Measurements from ENCODE around the gene ARFGEF2.

ARFGEF2 gene

DNA sequence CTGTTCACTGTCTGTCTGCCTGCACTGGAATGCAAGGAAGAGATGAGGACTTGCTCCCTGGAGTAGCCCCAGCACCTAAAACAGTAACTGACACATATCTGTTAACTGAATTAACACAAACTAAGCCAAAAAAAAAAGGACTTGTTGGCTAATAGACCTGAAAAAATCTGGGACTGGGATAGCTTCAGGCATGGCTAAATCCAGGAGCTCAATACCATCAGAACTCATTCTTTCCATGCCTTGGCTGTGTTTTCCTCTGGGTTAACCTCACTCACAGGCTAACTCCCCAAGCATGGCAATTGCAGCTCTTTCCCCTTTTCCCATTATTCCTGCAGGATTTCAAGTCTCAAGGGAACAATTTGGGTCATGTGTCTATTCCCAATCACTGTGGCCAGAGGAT, 21.6 kb upstream of the ARFGEF2 start:
- no peak for DNase-seq

DNA sequence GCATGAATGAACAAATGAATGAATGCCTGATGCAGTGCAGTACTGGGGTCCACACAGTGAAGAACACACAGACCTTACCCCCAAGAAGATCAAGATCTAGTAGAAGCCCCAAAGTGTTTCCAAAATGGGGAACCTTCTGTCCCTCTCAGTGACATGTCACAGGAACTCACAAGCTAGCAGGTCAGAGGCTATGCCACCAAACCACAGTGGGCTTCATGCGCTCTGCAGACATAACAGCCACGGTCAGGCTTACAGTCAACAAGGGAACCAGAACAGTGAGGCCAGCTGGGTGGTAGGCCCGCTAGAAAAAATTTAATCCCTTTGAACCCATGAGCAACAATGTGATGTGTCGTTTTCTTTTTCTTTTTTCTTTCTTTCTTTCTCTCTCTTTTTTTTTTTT, 20.2 kb upstream of the ARFGEF2 start:
- DNase-seq: peak; percentile 21 to 23

DNA sequence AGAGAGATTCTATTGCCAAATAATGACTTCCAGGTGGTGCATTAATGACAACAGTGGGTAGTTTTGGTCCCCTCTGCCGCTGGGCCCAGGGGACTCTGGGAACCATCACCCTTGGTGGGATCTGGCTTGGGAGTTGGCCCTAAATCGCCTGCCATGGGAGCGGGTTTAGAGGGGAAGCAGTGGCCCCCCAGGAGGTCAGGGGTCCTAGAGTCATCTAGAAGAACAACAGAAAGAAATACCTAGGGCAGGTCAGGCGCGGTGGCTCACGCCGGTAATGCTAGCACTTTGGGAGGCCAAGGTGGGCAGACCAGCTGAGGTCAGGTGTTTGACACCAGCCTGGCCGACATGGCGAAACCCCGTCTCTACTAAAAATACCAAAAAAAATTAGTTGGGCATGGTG, 17.8 kb upstream of the ARFGEF2 start:
- DNase-seq: no peak

DNA sequence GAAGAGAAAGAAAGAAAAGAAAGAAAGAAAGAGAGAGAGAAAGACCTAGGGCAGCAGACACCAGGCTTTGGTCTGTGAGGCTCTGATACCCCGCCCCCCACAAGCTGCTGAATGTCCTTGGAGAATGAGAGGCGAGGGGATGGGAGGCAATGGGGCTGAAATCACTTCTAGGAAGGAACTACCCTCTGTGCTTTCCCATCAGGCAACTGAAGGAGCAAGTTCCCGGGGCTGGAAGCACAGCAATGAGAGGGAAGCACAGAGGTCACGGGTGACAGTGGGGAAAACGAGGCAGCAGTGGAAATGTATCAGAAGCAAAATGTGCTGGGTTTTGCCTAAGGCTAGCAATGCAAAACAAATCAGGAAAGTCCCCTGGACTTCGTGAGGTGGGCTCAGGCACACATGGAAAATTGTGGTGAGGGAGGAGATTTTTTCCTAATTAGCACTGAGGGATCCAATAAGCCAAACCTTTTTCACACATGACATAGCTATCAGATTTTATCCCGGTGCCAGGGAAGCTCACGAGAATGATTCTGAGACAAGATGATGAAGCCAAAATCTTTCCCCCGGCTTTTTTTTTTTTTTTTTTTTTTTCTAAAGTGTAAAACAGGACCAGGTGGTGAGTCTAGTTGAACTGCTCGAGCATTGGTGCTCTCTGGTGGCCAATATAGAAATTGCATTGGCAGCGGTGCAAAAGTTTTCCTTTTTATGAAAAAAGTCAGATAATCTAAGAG, 16.8 kb upstream of the ARFGEF2 start:
- peak; percentile 61 to 78 for DNase-seq

DNA sequence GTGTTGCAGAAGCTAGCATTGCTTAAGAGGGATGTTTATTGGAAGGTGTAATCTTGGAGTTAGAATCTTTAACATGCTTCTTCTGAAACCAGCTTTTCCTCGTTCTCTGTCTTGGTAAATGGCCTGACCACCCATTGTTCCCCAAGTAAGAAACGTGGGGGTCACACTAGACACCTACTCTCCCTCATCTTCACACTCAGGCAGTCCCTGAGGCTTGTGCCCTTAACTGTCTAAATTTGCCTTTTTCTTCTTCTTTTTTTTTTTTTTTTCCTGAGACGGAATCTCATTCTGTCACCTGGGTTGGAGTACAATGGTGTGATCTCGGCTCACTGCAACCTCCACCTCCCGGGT, 16.2 kb upstream of the ARFGEF2 start:
- no peak for DNase-seq

DNA sequence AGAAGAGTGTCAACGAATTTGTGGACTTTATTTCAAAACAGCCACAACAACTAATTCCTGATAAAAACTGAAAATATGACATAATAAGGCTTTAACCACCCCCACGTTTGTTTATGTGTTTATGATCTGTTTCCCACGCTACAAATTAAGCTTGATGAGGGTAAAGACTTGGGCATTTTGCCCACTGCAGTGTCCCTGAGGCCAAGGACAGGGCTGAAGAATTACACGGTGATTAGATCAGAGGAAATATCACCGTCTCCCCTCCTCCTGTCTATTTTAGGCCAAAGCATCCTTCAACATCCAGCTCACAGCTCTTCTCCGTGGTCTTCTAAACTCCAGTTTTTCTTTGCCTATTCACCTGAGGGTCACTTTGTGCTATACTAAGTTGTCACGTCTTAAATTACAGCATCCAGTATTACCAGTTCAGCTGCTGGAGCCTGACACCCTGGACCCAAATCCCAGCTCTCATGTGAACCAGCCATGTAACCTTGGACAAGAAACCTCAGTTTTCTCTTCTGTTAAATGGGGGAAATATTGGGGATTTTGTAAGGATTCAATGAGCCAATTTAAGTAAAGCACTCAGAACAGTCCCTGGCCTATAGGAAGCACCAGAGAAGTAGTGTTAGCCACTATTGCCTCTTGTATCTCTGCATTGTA, 15.2 kb upstream of the ARFGEF2 start:
- no peak for DNase-seq

DNA sequence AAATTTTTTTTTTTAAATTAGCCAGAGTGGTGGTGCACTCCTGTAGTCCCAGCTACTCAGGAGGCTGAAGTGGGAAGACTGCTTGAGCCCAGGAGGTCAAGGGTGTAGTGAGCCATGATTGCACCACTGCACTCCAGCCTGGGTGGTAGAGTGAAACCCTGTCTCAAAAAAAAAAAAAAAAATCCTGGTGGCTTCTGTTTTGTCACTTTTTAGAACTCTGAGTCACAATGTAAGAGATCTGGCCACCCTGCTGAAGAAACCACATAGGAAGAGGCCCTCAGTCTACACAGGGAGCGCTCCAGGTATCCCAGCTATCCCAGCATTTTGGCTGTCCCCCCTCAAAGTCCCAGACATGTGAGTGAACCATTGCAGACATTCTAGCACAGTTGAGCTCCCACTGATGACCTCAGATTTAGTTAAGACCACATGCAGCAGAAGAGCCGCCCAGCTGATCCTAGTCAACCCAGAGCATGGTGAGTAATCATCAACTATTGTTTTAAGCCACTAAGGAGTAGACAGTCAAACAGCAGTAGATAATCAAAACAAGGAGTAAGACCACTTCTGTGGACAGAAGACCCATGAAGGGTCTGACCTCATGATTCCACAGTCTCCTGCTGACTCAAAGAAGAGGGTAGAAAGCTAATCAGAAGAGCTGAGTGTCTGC, 12.7 kb upstream of the ARFGEF2 start:
- DNase-seq: peak in 1 of 2 experiments; percentile 19

DNA sequence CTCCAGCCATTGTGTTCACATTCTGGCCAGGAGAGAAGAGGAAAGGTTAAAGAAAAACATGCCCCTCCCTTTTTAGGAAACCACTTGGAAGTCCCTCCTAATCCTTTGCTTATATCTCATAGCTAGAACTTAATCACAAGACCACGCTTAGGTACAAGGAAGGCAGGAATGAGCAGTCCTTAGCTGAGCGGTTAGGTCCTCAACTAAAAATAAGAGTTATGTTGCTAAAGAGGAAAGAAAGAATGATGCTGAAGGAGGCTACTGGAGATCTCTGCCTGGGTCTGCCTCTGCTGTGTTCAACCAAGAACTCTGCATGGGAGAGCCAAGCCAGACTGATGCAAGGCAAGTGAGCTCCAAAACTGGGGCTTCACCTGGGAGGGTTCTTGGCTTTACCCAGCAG, 11.6 kb upstream of the ARFGEF2 start:
- DNase-seq: no peak

DNA sequence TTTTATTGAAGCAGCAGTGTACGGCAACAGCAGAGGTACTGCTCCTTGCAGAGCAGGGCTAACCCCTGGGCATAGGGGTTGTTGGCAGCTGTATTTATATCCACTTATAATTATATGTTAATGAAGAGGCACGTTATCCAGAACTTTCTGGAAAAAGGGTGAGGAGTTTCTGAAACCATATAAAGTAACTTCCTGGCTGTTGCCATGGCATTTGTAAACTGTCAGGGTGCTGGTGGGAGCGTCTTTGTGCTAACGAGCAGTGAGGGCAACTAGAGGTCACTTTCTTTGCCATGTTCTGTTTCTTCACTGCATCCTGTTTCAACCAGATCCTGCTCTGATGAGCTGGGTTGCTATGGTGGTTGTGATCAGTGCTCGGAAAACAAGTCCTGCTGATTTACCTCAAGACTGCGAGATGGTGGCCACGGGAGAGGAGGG, 11.1 kb upstream of the ARFGEF2 start:
- no peak for DNase-seq

DNA sequence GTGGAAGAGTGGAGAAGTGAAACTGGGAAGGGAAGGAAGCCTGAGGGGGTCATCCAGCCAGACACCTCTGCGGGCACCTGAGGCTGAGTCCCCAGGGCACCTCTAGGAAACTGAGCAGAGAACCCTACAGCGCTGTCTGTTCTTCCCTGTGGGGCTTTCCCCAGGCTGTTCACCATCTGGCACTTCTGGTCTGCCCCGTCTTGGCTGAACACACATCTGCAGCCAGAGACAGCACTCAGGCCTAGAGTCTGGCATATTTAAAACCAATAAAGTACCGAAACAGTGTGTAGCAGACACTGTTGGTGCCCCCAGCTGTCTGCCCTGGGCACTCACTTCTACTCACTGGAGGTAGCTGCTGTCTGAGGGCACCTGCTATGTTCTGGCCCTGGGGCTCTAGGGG, 9.4 kb upstream of the ARFGEF2 start:
- no peak for DNase-seq

DNA sequence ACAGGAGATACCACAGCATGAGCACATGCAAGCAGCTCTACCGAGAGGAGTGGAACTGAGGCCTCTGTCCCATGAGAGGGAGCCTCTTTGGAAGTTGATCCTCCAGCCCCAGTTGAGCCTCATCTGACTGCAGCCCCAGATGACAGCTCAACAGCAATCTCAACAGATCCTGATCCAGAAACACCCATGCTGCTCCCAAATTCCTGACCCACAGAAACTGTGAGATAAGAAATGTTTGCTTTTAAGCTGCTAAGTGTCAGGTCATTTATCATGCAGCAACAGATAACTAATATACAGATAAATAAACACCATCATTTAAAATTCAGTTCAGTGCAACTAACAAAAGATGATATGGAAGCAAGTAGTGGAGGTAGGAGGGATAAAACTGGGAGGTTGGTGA, 4.8 kb upstream of the ARFGEF2 start:
- DNase-seq: no peak

DNA sequence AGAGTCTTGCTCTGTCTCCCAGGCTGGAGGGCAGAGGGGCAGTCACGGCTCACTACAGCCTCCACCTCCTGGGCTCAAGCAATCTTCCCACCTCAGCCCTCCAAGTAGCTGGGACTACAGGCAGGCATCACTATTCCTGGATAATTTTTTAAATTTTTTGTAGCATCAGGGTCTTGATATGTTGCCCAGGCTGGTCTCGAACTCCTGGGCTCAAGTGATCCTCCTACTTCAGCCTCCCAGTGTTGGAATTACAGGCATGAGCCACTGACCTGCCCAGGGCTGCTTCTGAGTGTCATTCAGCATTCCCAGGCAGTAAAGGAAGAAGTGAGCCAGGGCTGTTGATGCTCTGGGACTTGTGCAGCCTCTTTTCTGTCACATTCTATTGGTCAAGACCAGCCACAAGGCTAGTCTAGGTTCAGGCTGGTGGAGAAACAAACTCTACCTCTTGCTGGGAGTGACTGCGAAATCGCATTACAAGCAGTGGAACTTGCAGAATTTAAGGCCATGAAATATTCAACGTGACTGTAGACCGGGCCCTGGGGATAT, 2.1 kb upstream of the ARFGEF2 start:
- DNase-seq: no peak

DNA sequence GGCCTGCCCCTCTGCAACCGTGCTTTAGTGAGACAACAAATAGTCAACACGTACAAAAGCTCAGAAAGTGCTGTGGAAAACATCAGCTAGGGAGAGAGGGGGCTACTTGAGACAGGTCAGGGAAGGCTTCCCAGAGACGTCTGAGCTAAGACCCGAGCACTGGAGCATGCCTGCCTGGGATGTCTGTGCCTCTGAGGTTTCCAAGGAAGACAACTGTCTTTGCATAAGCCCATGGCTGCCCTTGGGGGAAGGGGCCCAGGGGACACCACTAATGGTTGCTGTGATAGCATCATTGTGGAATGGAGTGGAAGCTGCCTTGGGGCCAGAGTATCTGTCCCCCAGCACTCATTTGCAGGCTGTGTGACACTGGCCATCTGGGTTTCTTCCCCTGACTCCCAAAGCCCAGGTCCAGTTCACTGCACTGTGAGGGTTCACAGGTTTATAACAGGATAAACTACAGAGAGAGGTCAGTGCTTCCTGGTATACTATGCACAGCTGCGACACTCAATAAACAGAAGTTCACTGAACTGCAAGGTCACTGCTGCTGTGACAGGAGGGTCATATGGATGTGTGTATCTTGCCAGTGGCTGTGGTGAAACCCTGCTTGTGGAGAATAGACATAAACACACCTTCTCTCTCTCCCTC, 1.5 kb upstream of the ARFGEF2 start:
- peak; percentile 42 to 59 for DNase-seq

DNA sequence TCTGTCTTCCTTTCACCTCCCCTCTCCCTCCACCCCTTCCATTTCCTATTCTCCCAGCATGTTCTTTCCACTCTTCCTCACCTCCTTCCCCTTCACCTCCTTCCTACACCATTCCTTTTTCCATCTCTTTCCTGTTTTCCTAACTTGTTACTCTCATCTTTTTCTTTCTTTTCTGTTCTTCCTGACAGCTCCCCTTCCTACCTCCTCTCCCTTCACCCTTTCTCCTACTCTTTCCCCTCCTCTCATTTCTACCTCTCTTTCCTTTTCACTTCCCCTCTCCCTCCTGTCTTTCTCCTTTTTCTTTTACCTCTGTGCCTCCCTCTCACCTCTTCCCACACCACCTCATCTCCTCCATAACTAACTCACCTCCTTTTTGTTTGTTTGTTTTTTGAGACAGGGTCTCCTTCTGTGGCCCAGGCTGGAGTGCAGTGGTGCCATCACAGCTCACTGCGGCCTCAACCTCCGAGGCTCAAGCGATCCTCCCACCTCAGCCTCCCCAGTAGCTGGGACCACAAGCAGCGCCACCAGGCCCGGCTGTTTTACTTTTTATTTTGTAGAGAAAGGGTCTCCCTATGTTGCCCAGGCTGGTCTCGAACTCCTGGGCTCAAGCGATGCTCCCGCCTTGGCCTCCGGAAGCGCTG, 864 bp upstream of the ARFGEF2 start:
- DNase-seq: no peak

DNA sequence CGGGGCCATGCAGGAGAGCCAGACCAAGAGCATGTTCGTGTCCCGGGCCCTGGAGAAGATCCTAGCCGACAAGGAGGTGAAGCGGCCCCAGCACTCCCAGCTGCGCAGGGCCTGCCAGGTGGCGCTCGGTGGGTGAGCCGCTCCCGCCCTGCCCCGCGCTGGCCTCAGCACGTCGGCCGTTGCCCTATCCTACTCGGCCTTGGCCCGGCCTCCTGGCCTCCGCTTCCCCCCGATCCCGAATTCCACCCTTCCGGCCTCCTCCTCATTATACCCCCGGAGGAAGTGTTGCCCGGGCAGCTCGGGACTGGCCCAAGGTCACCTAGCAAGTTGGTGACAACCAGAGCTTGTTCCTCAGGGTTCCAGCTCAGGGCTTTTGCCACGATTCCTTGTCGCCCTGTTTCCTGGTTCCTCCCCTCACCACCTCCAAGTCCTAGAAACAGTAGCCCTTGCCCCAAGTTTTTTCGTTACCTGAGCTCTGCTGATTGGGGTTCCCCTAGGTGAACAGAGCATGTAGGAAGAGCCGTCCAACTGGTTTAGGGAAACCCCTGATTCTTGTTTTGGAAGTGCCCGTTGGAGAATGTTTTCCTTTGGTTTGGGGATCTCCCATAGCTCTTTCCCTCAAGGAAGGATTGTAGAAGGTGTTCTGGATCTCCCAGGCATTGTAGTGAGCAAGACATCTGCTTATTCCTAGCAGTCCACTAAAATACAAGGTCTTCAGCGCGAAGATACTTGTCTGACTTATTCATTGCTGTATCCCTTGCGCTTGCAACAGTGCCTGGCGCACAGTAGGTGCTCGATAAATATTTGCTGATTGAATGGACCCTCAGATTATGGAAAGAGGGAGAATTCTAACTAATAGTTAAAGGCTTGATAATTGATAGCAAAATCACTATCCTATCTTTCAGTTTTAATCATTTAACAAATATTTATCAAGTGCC, 641 bp downstream of the ARFGEF2 start:
- DNase-seq: peak in 1 of 2 experiments; percentile 42

DNA sequence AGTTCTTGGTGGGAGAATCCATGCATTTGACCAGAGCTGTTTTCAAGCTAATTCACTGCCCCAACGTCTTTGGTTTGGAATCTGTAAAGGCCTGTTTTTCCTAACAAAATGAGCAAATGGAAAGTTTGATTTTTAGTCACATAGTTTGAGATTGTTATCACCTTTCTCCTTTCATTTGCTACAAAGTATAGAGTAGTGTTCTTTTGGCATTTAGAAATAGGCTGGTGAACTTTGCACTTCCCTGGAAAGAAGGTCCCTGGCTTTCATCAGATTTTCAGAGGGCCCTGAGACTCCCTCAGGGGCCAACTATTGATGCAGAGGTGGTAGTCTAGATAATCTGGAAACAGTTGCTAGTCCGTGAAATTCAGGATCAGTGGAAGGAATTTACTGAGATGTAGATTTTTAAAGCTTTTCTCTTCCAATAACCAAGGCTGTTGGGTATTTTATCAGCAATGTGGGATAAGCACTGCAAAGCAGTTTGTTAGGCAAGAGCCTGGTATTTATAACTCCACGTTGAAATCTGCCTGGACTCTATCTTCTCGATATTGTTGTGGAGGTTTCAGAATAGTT, 1.7 kb downstream of the ARFGEF2 start:
- no peak for DNase-seq

DNA sequence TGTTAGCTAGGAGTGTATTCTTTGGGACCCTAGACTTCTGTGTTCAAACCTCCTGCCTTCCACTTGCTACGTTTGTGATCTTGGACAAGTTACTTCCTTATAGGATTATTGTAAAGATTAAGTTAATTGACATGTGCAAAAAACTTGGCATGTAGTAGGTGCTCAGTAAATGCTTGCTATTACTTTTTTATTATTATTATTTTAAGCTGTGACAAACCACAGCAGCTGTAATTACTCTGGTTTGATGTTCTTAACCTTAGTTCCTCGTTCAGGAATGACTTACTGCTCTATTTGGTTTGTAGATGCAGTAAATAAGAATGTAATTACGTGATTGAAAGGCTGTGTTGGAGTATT, 3.2 kb downstream of the ARFGEF2 start:
- DNase-seq: no peak

DNA sequence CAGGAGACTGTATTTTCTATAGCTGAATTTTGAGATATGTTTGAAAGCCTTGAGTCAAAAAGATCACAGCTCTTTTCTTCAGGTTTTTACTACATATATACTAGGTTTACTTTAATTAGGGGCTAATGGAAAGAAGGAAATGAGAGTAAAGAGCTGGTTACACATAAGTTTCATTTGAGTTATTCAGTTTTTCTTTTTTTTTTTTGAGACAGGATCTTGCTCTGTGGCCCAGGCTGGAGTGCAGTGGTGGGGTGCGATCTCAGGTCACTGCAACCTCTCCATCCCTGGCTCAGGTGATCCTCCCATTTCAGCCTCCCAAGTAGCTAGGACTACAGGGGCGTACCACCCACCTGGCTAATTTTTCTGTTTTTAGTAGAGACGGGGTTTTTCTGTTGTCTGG, 4.8 kb downstream of the ARFGEF2 start:
- DNase-seq: no peak

DNA sequence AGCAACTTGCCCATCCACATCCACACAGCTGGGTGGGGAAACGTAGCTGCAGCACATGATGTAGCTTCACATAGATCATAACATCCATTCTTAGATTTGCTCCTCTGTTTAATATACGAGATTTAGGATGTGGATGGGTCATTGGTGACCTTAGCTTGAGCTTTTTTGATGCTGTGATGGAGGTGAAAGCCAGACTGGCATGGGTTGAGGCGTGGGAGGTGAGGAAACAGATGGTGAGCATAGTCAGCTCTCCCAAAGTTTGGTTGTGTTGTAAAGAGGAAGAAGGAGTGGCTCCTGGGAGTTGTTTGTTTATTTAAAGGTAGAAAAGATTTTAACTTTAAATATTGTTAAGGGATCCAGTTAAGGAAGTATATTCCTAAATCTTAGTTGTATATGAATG, 5.3 kb downstream of the ARFGEF2 start:
- DNase-seq: no peak

DNA sequence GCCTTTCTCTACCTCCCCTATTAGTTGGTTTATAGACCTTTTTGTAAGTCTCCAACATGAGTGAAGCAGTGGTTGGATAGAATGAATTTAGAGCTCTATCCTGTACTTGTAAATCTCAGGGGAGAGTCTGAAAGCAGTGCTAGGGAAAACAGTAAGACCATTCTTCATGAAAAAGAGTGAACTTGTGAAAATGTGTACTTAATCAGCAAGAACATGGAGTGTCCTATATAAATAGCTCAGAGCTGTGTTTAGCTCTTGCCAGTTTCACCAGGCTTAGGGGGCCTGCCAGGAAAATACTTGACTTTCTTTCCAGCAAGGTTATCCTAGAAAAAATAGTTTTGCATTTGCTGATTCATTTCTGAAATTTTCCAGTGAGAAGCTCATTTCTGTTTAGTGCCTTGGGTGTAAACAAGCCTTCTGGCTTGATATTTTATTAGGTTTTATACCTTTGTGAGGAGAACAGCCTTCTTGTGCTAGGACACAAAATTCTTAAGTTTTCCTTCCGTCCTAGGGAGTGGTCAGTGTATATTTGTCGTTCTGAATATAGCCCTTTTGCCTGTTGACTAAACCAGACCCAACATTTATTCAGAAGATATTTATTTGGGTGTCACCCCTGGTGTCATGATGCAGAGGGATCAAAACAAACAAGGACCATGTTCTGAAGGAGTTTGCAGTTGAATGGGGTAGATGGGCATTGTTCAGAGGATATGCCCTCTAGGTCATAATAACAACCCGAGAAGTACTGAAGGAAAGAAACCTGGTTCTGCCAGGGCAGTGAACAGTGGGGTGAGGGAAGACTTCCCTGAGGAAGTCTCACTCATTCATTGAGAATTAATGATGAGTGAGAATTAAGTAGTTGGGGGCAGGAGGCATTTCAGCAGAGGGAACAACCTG, 7.6 kb downstream of the ARFGEF2 start:
- no peak for DNase-seq

DNA sequence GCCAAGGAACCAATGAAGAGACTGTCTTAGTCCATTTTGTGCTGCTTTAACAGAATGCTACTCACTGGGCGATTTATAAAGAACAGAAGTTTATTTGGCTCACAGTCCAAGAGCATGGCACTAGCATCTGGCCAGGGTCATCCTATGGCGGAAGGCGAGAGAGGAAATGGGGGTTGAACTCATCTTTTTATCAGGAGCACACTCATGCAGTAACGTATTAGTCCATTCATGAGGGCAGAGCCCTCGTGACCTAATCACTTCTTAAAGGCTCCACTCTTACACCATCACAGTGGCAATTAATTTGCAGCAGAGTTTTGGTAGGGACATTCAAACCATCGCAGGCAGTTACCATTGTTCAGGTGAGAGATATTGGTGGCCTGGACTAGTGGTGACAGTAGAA, 8.5 kb downstream of the ARFGEF2 start:
- DNase-seq: no peak
